Adipose tissue (tissue), 3 donors: Measurements from ENCODE around the gene RGL3. TPM values are rescaled to one million over a fixed set of nuclear protein-coding genes. Genes with fewer than 3 reads are reported as not detected.
"Not testable (repeated sequence)": the region's sequence is repeated elsewhere in the genome, so short reads cannot be mapped to it uniquely, and the experiment has no call there.

ENCODE experiments used
- H3K27ac ChIP-seq: one replicate; pipeline ENCODE4 v1.5.1; 2013; ENCODE audit warnings: low read depth, low read length
- WGBS, 3 donors: extraction: QIAGEN DNeasy Blood & Tissue Kit; methylation state at CpG; one replicate each; pipeline ENCODE4 v1.1.7; 2013; 5-methylcytosine and 5-hydroxymethylcytosine counted together
- polyA plus RNA-seq, 3 donors: library from polyadenylated mRNA; stranded (reverse); fragments of 200-250 nt; gene quantifications; one replicate each; pipeline ENCODE4 v1.2.3, GENCODE V29; 2013
- donor health status: healthy with polysubstance abuse.
- donor health status: Bipolar disorder and iron deficiency.
- donor health status: healthy.

Gene RGL3
- polyA plus RNA-seq, 3 donors = 12.9 to 30.4 (median 23.6) TPM

DNA sequence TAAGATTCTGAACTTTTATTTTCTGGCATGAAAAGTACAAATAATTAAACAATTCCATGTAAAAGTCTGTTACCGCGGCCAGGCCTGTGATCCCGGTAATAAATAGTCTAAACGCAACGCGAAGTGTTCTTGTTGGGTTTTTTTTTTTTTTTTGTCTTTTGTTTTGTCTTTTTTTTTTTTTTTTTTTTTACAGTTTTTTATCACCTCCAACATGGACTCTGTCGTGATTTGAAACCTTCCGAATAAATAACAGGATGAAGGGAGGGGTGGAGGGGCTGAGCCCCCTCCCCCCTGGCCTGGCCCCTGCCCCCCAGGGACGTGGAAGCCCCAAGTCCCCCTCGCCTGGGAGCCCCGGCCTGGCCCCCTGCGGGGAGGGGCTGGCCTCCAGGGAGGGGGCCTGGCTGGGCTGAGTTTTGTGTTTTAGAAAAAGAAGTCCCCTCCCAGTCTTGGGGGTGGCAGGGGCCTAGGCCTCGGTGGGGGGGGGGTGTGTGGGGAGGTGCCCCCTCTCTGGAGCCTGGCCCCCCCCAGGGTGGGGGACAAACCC lies 32.3 kb upstream of the RGL3 start:
- WGBS, 3 donors = 44 to 49% (median 45%) methylated on average over 12 to 13 of the region's 13 CpGs

DNA sequence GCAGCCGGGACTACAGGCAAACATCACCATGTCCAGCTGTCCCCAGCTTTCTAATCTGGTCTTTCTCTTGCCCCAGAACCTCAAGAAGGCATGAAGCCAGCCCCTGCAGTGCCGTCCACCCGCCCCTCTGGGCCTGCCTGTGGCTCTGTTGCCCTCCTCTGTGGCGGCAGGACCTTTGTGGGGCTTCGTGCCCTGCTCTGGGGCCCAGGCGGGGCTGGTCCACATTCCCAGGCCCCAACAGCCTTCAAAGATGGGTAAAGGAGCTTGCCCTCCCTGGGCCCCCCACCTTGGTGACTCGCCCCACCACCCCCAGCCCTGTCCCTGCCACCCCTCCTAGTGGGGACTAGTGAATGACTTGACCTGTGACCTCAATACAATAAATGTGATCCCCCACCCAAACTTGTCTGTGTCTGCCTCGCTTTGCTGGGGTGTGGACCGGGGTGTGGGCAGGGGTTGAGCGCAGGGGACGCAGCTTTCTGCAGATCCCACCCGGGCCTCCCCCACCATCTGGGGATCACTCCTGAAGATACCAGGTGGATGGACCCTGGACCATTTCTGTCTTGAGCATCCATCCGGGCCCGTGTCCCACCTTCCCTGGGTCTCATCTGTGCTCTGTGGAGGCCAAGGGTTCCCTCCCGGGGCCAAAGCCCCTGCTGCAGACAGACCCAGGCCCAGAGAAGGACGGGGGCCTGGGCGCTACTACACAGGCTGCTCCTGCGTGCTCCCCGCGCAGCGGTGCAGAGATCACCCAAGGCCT lies 31.6 kb upstream of the RGL3 start:
- WGBS, 3 donors = 89 to 92% (median 91%) methylated on average over 21 of the region's 21 CpGs
- H3K27ac ChIP-seq = no peak overlapping the region

More for the DNA sequence above, 32.3 kb upstream of the RGL3 start:
- no peak overlapping the region for H3K27ac ChIP-seq

DNA sequence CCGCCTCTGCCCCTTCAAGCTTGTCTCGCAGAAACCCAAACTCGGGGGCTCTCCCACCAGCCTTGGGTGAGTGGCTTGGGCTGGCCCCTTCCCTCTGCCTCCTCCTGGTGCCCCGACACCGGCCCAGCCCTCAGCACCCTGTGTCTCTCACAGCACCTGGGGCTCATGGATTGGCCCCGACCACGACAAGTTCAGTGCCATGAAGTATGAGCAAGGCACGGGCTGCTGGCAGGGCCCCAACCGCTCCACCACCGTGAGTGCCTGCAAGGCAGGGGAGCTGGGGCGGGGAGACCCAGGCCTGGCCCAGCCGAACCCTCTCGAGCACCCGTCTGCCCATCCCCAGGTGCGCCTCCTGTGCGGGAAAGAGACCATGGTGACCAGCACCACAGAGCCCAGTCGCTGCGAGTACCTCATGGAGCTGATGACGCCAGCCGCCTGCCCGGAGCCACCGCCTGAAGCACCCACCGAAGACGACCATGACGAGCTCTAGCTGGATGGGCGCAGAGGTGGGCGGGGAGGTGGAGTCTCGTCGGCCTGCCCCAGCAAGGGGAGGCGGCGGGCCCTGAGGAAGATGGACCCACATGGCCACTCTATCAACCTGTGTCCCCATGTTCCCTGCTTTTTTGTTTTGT lies 29.9 kb upstream of the RGL3 start:
- 94 to 96% (median 95%) methylated on average over 27 to 31 of the region's 31 CpGs for WGBS, 3 donors
- no peak overlapping the region for H3K27ac ChIP-seq

DNA sequence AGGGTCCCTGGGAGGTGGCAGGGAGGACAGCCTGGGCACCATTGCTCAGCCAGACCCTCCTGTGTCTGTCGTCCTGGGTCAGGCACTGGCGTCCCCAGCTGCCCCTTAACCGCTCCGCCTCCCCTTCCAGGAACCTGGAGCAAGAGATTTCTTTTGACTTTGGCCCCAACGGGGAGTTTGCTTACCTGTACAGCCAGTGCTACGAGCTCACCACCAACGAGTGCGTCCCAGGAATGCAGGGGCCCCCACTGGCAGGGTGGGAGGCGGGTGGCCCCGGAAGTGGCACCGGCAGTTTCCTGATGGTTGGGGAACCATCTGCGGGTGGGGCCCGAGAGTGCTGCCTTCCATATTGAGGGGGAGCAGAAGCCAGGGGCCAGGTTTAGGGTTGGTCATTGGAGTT lies 29.3 kb upstream of the RGL3 start:
- no peak overlapping the region for H3K27ac ChIP-seq
- 84 to 89% (median 84%) methylated on average over 13 of the region's 13 CpGs for WGBS, 3 donors

DNA sequence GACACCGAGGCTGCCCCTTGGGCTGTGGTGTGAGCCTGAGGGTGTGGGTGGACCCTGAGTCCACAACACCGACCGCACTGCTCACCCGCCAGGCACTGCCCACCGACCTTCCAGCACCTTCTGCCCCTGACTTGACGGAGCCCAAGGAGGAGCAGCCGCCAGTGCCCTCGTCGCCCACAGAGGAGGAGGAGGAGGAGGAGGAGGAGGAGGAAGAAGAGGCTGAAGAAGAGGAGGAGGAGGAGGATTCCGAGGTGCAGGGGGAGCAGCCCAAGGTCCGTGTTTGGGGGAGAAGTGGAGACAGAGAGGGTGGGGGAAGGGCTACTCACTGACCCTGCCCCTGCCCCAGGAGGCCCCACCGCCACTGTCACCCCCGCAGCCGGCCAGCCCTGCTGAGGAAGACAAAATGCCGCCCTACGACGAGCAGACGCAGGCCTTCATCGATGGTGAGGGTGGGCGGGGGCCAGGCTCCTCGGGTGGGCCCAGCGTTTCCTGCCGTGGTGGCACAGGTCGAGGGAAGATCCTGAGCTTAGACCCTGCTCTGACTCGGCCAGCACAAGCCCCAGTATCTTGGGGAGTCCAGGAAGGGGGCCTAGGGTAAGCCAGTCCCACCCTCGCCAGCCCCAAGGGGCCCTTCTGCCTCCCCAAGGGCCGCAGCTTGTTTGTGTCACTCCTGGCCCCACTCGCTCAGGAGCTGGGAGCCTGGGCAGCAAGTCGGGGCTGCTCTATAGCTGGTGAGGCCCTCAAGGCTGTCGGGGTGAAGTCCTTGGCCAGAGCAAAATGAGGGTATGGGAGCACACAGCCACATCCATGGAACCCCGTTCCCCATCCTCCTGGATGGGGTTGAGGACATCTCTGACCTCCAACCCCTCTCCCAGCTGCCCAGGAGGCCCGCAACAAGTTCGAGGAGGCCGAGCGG lies 28.5 kb upstream of the RGL3 start:
- H3K27ac ChIP-seq = no peak overlapping the region
- 89 to 91% (median 91%) methylated on average over 28 to 35 of the region's 35 CpGs for WGBS, 3 donors

DNA sequence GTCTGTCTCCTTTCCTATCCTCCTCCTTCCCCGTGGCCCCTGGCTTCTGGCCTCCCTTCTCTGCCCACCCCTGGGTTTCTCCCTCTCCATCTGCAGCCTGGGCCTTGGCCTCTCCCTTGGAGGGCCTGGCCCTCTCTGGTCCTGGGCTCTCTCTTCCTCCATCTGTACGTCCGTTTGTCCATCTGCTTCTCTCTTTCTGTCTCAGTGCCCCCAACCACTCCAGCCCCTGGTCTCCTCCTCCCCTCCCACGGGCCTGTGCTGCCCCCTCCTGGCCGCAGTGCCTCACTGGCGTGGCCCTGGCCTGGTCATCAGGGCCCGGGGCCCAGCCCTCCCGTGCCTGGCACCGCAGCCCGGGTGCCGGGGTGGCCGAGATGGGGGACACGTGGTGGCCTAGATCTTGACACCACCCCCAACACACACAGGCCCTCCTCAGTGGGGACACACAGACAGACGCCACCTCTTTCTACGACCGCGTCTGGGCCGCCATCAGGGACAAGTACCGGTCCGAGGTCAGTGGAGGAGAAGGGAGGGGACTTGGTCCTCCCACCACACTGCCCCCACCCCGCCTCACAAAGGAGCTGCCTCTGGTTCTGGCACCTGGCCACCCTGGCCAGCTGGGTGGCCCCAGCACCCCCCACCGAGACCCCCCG lies 27.7 kb upstream of the RGL3 start:
- H3K27ac ChIP-seq = no peak overlapping the region
- WGBS, 3 donors = 64 to 78% (median 69%) methylated on average over 22 to 23 of the region's 23 CpGs

DNA sequence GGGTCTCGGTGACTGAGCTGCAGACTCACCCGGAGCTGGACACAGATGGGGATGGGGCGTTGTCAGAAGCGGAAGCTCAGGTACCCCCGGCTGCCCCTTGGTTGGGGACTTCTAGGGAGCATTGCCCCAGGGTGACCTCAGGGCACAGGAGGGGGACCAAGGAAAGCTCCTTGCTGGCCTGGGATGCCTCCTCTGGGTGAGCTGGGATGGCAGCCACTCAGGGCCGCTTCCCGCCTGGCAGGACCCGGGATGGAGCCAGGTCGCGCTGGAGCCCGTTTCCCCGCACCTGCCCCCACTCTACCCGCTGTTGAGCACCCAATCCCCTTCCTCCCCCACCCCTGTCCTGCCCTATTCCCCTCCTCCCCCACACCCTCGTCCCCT lies 27.1 kb upstream of the RGL3 start:
- no peak overlapping the region for H3K27ac ChIP-seq
- 89 to 93% (median 92%) methylated on average over 13 to 14 of the region's 14 CpGs for WGBS, 3 donors

DNA sequence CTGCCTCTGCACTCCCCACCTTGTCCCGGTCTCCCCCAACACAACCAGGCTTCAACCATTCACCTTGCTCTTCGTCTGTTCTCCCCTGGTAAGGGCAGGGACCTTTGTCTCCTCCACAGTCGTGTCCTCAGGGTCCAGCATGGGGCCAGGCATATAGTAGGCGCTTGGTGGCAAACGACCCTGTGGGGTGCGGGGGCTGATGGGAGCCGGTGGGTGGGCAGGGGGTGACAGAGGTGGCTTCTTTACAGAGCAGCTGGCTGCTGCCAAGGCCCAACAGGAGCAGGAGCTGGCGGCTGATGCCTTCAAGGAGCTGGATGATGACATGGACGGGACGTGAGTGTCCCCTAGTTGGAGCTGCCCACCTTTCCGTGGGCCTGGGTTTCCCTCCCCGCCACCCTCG lies 26.0 kb upstream of the RGL3 start:
- H3K27ac ChIP-seq = no peak overlapping the region
- 85 to 92% (median 89%) methylated on average over 13 of the region's 13 CpGs for WGBS, 3 donors

DNA sequence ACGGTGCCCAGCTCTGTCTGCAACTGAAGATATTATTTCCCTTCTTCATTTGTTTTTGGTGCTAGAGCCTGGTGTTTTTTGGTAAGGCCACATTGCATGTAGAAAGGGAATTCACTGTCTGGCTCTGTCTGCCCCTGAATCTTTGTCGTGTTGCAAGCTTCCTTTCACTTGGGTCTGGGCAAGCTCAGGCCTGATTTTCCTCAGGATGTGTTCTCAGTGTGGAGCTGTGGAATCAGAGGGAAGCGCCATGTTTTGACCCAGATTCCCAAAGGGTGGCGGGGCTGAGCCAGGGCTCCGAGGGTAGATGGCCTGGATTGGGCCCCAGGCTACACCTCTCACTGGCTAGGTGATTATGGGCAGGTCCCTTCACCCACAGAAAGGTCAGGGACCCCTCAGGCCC lies 24.9 kb upstream of the RGL3 start:
- 71 to 79% (median 74%) methylated on average over 5 of the region's 5 CpGs for WGBS, 3 donors
- no peak overlapping the region for H3K27ac ChIP-seq

DNA sequence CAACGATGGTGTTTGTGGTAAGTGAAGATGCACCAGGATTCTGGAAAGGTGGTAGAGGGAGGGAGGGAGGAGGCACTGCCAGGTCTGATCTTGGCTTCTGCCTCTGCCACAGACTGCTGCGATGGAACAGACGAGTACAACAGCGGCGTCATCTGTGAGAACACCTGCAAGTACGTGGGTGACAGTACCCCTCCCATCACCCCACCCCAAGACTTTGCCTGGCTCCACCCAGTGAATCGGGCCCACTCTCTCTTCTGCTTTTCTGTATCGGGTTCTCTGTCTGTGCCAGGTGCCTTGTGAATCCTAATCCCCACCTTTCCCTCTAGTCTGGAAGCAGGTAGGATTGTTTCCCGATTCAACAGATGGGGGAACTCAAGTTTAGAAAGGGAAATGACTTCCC lies 18.8 kb upstream of the RGL3 start:
- WGBS, 3 donors = 92 to 94% (median 93%) methylated on average over 9 of the region's 9 CpGs
- no peak overlapping the region for H3K27ac ChIP-seq

DNA sequence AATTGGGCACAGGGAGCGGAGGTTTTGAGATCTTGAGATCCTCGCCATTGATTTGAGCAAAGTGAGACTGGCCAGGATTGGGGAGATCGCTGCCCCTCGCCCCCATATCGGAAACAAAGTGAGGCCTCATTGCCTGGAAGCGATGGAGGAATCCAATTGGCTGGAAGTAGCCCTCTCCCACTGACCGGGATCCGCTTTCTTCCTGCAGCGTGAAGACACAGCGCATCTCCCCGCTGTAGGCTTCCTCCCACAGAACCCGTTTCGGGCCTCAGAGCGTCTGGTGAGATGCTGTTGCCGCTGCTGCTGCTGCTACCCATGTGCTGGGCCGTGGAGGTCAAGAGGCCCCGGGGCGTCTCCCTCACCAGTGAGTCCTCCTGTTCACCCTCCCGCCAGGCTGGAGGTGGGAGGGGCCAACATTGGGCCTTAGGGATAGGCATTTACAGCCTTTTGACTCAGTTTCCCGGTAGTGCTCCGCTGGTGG lies 16.8 kb upstream of the RGL3 start:
- WGBS, 3 donors = 3 to 5% (median 4%) methylated on average over 21 of the region's 21 CpGs
- H3K27ac ChIP-seq = no peak overlapping the region

DNA sequence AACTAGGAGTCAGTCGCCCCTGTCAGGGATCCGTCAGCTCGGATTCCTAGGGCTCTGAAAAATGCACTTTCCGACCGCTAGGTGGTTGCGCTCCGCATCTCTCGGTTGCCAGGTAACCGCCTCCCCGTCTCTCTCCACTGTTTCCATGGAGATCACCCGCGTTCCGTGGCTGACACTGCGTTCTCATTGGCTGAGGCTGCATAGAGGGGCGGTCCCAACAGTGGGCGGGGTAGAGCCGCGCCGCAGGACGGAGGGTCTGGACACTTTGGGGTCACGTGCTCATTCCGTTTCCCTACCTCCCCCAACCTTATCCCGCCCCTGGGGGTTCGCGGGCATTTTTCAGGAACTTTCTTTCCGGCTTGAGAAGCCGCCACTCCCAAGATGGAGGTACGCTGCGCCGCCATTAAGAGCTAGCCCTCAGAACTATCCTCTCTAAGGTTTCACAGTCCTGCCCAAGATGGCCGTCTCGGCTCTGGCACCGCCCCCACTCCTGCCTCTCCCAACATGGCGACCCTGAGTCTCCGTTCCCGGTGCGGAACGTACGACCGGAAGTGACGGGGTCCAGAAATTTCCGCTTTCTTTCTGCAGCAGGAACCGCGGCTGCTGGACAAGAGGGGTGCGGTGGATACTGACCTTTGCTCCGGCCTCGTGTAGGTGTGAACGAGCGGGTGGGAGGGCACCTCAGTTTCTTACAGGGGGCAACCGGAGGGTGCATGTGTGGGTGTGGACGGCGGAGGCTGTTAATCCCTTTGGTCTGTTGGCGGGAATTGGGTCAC lies 16.1 kb upstream of the RGL3 start, which contains the start of the genes ODAD3 and PRKCSH:
TSS of gene ODAD3 (minus strand) at position 65 of the 776 bp plus-strand sequence. CDS start 105 bp downstream, outside the sequence.
TSS of gene PRKCSH (plus strand) at position 579 of the 776 bp plus-strand sequence. CDS start 483 bp downstream, outside the sequence.
- WGBS, 3 donors = 0 to 1% (median 1%) methylated on average over 53 of the region's 53 CpGs
- no peak within 1 kb of the TSS for H3K27ac ChIP-seq

DNA sequence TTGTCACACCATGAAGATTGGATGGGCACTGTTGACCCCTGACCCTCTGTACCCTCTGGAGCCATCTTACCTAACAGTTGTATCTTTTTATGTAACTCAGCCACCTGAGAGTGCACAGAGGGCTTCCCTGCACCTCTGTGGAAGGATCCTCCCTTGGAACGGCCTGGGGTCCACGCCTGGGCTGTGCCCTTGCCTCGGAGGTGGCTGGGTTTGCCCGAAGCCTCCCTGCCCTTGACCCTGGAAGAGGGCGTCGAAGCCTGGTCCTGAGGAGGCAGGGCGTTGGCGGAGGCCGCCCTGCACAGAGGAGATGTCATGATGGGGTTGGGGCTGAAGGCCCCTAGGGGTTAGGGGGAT lies 15.6 kb upstream of the RGL3 start:
- H3K27ac ChIP-seq = no peak overlapping the region
- 2 to 13% (median 6%) methylated on average over 9 of the region's 9 CpGs for WGBS, 3 donors

DNA sequence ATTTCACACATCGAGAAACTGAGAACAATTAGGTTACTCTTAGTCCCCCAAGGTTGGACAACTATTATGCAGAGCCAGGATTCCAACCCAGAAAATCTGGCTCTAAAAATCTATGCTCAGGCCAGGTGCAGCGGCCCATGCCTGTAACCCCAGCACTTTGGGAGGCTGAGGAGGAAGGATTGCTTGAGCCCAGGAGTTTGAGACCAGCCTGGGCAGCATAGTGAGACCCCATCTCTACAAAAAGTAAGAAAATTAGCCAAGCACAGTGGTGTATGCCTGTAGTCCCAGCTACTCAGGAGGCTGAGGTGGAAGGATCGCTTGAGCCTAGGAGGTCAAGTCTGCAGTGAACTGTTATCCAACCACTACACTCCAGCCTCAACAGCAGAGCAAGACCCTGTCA lies 14.4 kb upstream of the RGL3 start:
- WGBS, 3 donors = 98 to 99% (median 98%) methylated on average over 3 of the region's 3 CpGs
- not testable (repeated sequence) for H3K27ac ChIP-seq

DNA sequence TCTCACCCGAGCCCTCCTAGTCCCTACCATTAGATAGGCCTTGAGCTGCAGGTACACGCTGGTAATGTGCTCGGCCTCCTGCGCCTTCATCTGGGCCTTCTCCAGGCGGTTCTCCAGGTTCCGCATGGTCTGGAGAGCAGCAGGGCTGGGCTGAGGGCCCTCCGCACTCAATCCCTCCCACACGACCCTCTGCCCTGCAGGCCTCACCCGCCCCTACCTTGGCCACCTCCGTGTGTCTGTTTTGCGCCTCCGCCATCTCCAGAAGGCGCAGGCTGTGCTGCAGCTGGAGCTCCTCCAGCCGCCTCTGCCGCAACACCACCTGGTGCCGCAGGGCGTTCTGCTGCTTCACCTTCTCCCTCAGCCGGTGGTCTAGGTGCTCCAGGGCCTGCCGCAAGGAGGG lies 7.5 kb upstream of the RGL3 start:
- H3K27ac ChIP-seq = no peak overlapping the region
- WGBS, 3 donors = 92 to 94% (median 93%) methylated on average over 18 to 19 of the region's 19 CpGs

DNA sequence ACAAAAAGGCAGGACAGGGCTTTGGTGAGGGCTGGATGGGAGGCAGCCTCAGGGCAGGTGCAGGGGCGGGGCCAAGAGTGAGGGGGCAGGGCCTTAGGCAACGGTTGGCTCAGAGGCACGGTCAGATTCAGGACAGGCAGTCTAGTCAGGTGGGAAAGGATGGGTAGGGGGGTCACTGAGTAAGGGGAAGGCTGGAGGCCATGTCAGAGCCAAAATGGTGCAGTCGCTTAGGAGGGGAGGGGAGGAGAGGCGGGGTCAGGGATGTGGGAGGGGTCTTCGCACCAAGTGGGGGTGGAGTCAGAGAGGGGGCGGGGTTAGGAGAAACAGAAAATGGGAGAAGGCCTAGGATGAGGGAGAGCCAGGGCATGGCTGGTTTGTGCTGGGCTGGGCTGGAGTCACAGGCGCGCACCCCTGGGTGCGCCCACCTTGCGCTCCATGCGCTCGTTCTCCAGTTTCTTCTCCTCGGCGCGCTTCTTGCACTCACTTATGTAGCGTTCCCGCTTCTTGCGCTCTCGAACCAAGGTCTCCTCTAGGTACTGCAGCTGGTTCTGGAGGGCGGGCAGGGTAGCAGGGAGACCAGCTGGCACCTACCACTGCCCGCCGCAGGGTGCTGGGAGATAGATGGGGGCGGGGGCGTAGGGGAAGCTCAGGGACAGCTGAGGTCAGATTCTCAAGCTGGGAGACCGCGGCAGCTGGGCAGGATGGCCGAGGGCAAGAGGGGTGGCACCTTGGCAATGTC lies 6.8 kb upstream of the RGL3 start:
- 91 to 93% (median 91%) methylated on average over 28 of the region's 28 CpGs for WGBS, 3 donors
- H3K27ac ChIP-seq = no peak overlapping the region

DNA sequence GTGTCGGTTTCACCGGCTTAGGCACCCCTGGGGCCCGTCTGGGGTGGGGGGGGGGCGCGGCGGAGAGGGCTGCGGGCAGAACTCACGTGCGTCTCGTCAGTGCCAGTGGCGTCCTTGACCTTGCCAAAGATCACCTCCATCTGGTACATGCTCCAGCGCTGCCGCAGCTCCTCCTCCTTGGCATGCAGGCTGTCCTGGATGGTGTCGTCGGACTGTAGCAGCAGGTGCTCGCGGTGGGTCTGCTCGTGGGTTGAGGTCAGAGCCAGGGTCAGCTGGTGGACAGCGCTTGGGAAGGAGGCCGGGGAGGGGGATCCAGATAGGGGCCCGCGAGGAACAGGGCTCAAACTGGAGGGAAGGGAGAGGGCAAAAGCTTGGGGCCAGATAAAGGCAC lies 4.7 kb upstream of the RGL3 start:
- no peak overlapping the region for H3K27ac ChIP-seq
- 5 to 20% (median 19%) methylated on average over 14 to 22 of the region's 22 CpGs for WGBS, 3 donors
